ENCODE results near the gene MC1R.
"Not testable (repeated sequence)": the region's sequence is repeated elsewhere in the genome, so short reads cannot be mapped to it uniquely, and the experiment has no call there.

Gene MC1R

GRCh38 chr16:89910717-89911354 is 7.8 kb upstream of the MC1R start:
- no peak for TF ChIP-seq CTCF (IDR thresholded peaks at IDR 0.05)
- H3K27ac Mint-ChIP-seq: peak overlapping the region; percentile 25

GRCh38 chr16:89911375-89911774 is 7.3 kb upstream of the MC1R start:
- no peak for TF ChIP-seq CTCF (IDR thresholded peaks at IDR 0.05)
- DNase-seq: no peak
- peaks cover 8% of the 10 kb centered on the region for H3K9me3 Mint-ChIP-seq
- peaks cover 29% of the 10 kb centered on the region for H3K36me3 Mint-ChIP-seq (ENCODE audit: low read depth)
- peaks cover 11% of the 10 kb centered on the region for H3K4me1 Mint-ChIP-seq
- no peak overlapping the region for H3K4me3 Mint-ChIP-seq
- H3K27ac Mint-ChIP-seq: peak overlapping the region; percentile 25
- H3K27me3 Mint-ChIP-seq (ENCODE audit: low read depth, poor library complexity): peaks cover 3% of the 10 kb centered on the region

More at GRCh38 chr16:89910717-89911354, 7.8 kb upstream of the MC1R start:
- Mint-ChIP-seq H3K36me3 (ENCODE audit: low read depth) (peaks cover 35% of the 10 kb centered on the region), H3K9me3 (peaks cover 10% of the 10 kb centered on the region), H3K4me1 (peaks cover 13% of the 10 kb centered on the region), H3K27me3 (ENCODE audit: low read depth, poor library complexity) (peaks cover 3% of the 10 kb centered on the region), H3K4me3 (no peak overlapping the region)
- DNase-seq: no peak

- Mint-ChIP-seq H3K27me3 (ENCODE audit: low read depth, poor library complexity) (peaks cover 3% of the 10 kb centered on the region), H3K4me3 (no peak overlapping the region), H3K36me3 (ENCODE audit: low read depth) (peaks cover 22% of the 10 kb centered on the region), H3K9me3 (peaks cover under 1% of the 10 kb centered on the region), H3K27ac (peak overlapping the region; percentile 88), H3K4me1 (peaks cover 11% of the 10 kb centered on the region)
- no peak for DNase-seq
- no peak for TF ChIP-seq CTCF (IDR thresholded peaks at IDR 0.05)
These were observed 6.5 kb upstream of the MC1R start for GRCh38 chr16:89912143-89912542.

GRCh38 chr16:89912627-89913026 is 6.0 kb upstream of the MC1R start:
- Mint-ChIP-seq H3K36me3 (ENCODE audit: low read depth) (peaks cover 20% of the 10 kb centered on the region), H3K27ac (peak overlapping the region; percentile 87), H3K27me3 (ENCODE audit: low read depth, poor library complexity) (peaks cover 3% of the 10 kb centered on the region), H3K9me3 (no peaks in the 10 kb centered on the region), H3K4me3 (no peak overlapping the region), H3K4me1 (peaks cover 14% of the 10 kb centered on the region)
- no peak for TF ChIP-seq CTCF (IDR thresholded peaks at IDR 0.05)
- no peak for DNase-seq

- Mint-ChIP-seq H3K27me3 (ENCODE audit: low read depth, poor library complexity) (peaks cover 3% of the 10 kb centered on the region), H3K4me1 (peaks cover 22% of the 10 kb centered on the region), H3K4me3 (no peak overlapping the region), H3K9me3 (no peaks in the 10 kb centered on the region), H3K27ac (peak overlapping the region; percentile 87), H3K36me3 (ENCODE audit: low read depth) (peaks cover 19% of the 10 kb centered on the region)
- no peak for TF ChIP-seq CTCF (IDR thresholded peaks at IDR 0.05)
- no peak for DNase-seq
These were observed 5.0 kb upstream of the MC1R start for GRCh38 chr16:89913408-89914387.

GRCh38 chr16:89914642-89915285 is 3.9 kb upstream of the MC1R start:
- peak overlapping the region; percentile 19 for H3K27ac Mint-ChIP-seq
- H3K9me3 Mint-ChIP-seq; DNase-seq; H3K27me3 Mint-ChIP-seq (ENCODE audit: low read depth, poor library complexity); H3K4me3 Mint-ChIP-seq: not testable (repeated sequence)
- peaks cover 13% of the 10 kb centered on the region for H3K36me3 Mint-ChIP-seq (ENCODE audit: low read depth)
- peaks cover 28% of the 10 kb centered on the region for H3K4me1 Mint-ChIP-seq

Measured in nephron progenitor cell (in vitro differentiated cells).